Tibial artery (tissue), 4 donors: ENCODE measurements around the gene CDH2.

Source experiments
- DNase-seq, 2 donors: peaks; one replicate each; pipeline ENCODE4 v3.0.0-alpha.2; 2019
- H3K27ac ChIP-seq, 2 donors: fragments of 200-600 bp; sonication (generic) in 1 of 2; 1 replicate in 1 of 2; 2 replicates in 1 of 2; pipeline ENCODE4 v1.5.1; 2018 to 2019; ENCODE audit warnings: mild to moderate bottlenecking in 1 of 2
- H3K27me3 ChIP-seq, 2 donors: fragments of 200-600 bp; sonication (generic) in 1 of 2; one replicate each; pipeline versions ENCODE4 v1.5.1 to v1.6.0; 2016 to 2019
- H3K36me3 ChIP-seq, 3 donors: fragments of 200-600 bp; sonication (generic) in 2 of 3; one replicate each; pipeline ENCODE4 v1.5.1; 2016 to 2019; ENCODE audit warnings: mild to moderate bottlenecking in 2 of 3
- H3K4me1 ChIP-seq, 4 donors: fragments of 200-600 bp; sonication (generic) in 2 of 4; 1 replicate in 3 of 4; 2 replicates in 1 of 4; pipeline ENCODE4 v1.5.1; 2016 to 2019
- H3K4me3 ChIP-seq, 2 donors: fragments of 200-600 bp; sonication (generic) in 1 of 2; 1 replicate in 1 of 2; 2 replicates in 1 of 2; pipeline ENCODE4 v1.5.1; 2018 to 2019; ENCODE audit warnings: mild to moderate bottlenecking in 2 of 2
- H3K9me3 ChIP-seq, 3 donors: fragments of 200-600 bp; sonication (generic) in 1 of 3; one replicate each; pipeline ENCODE4 v1.5.1; 2016 to 2019
- CTCF ChIP-seq, 2 experiments: fragments of 200-600 bp in 1 of 2; fragments of 450-650 bp in 1 of 2; IDR thresholded peaks; one replicate each; pipeline ENCODE4 v1.5.1; 2017 to 2019; ENCODE audit warnings: antibody characterized with exemption in 2 of 2, mild to moderate bottlenecking in 1 of 2, moderate library complexity in 1 of 2
- intact Hi-C: fragments of 100-400 bp; cut with DNase I; formaldehyde crosslinking; loops from one replicate; pipeline ENCODE4 v1.15.0; 2023; ENCODE audit warnings: low total_unique reads

CDH2 gene

GRCh38 chr18:27942706-27943105 lies 234.2 kb downstream of the CDH2 start:
- H3K27me3 ChIP-seq, result no peaks in the 10 kb centered on the region
- TF ChIP-seq CTCF (IDR thresholded peaks at IDR 0.05), result no peak
- H3K4me1 ChIP-seq, result no peaks in the 10 kb centered on the region
- intact Hi-C loops, result no loop called here
- no peaks in the 10 kb centered on the region for H3K36me3 ChIP-seq
- H3K9me3 ChIP-seq, result no peaks in the 10 kb centered on the region
- H3K4me3 ChIP-seq, result no peak overlapping the region
- no peak overlapping the region for H3K27ac ChIP-seq
- DNase-seq, result no peak

- intact Hi-C loops, result no loop called here
Observed at GRCh38 chr18:27931535-27931934, 245.4 kb downstream of the CDH2 start.

GRCh38 chr18:27922780-27923179 lies 254.2 kb downstream of the CDH2 start:
- Histone ChIP-seq H3K27ac (no peak overlapping the region), H3K4me1 (no peaks in the 10 kb centered on the region), H3K4me3 (no peak overlapping the region), H3K36me3 (no peaks in the 10 kb centered on the region), H3K9me3 (no peaks in the 10 kb centered on the region), H3K27me3 (no peaks in the 10 kb centered on the region)
- no peak for TF ChIP-seq CTCF (IDR thresholded peaks at IDR 0.05)
- intact Hi-C loops, result no loop called here
- no peak for DNase-seq

More at GRCh38 chr18:27931535-27931934, 245.4 kb downstream of the CDH2 start:
- H3K36me3 ChIP-seq, result no peaks in the 10 kb centered on the region
- no peaks in the 10 kb centered on the region for H3K27me3 ChIP-seq
- DNase-seq, result no peak
- no peaks in the 10 kb centered on the region for H3K4me1 ChIP-seq
- no peaks in the 10 kb centered on the region for H3K9me3 ChIP-seq
- no peak overlapping the region for H3K27ac ChIP-seq
- no peak overlapping the region for H3K4me3 ChIP-seq
- TF ChIP-seq CTCF (IDR thresholded peaks at IDR 0.05), result no peak

GRCh38 chr18:27921904-27922751 lies 254.8 kb downstream of the CDH2 start:
- intact Hi-C loops, result no loop called here
- DNase-seq, result no peak
- Histone ChIP-seq H3K27me3 (no peaks in the 10 kb centered on the region), H3K9me3 (no peaks in the 10 kb centered on the region), H3K36me3 (no peaks in the 10 kb centered on the region), H3K4me3 (no peak overlapping the region), H3K27ac (no peak overlapping the region), H3K4me1 (no peaks in the 10 kb centered on the region)
- no peak for TF ChIP-seq CTCF (IDR thresholded peaks at IDR 0.05)

- no peaks in the 10 kb centered on the region for H3K27me3 ChIP-seq
- intact Hi-C loops, result no loop called here
- no peak overlapping the region for H3K4me3 ChIP-seq
- H3K4me1 ChIP-seq, result no peaks in the 10 kb centered on the region
- no peaks in the 10 kb centered on the region for H3K9me3 ChIP-seq
- no peak for DNase-seq
- H3K27ac ChIP-seq, result no peak overlapping the region
- no peaks in the 10 kb centered on the region for H3K36me3 ChIP-seq
- no peak for TF ChIP-seq CTCF (IDR thresholded peaks at IDR 0.05)
Observed at GRCh38 chr18:27921392-27921791, 255.5 kb downstream of the CDH2 start.
